GM12878 (cell line): ENCODE results near the gene IKZF1. TPM values are rescaled to one million over a fixed set of nuclear protein-coding genes. Genes with fewer than 3 reads are reported as not detected.
A peak's percentile ranks its signal among the peaks of the same experiment; 100 is the strongest.

ENCODE experiments used
- ATAC-seq: fragments of 200-7000 bp; cut with Tn5 transposase; 3 replicates; pipeline ENCODE4 v1.9.1; 2020; ENCODE audit warnings: mild to moderate bottlenecking, moderate library complexity
- BruUV-seq: library from RNA; stranded (reverse); fragments of 400-500 nt; replicated peaks from 2 replicates; lab custom pipeline; 2021; lab: Mats Ljungman, UMichigan
- CTCF ChIA-PET: fragments of 300-600 bp; sonication (Branson Sonifier 250); formaldehyde crosslinking; extraction: SDS; loops from one replicate; lab custom pipeline; 2021; ENCODE audit warnings: inconsistent platforms; lab: Yijun Ruan, JAX
- POLR2A ChIA-PET: fragments of 350-600 bp; formaldehyde crosslinking; extraction: SDS; loops from one replicate; lab custom pipeline; 2021; ENCODE audit warnings: inconsistent platforms; lab: Charles Lee
- RAD21 ChIA-PET: fragments of 300-600 bp; sonication (Branson Sonifier 250); formaldehyde crosslinking; loops from one replicate; lab custom pipeline; 2023; ENCODE audit warnings: antibody characterized with exemption; ENCODE audit not compliant: unreplicated experiment; lab: Charles Lee
- SMC1A ChIA-PET: fragments of 300-600 bp; sonication (Branson Sonifier 250); formaldehyde crosslinking; loops from one replicate; lab custom pipeline; 2023; ENCODE audit not compliant: unreplicated experiment, uncharacterized antibody; lab: Charles Lee
- DNase-seq: peaks from one replicate; pipeline ENCODE4 v3.0.0-alpha.2; 2011; ENCODE audit warnings: low read depth, low spot score
- FAIRE-seq: peaks from 3 replicates; lab custom pipeline; 2011; peaks lifted over from hg19 to GRCh38; lab: Jason Lieb, UNC
- H2AFZ ChIP-seq: 2 replicates; pipeline ENCODE4 v1.6.0; 2011; ENCODE audit warnings: low read depth, low read length, control low read depth; ENCODE audit not compliant: control insufficient read depth
- H3K27ac ChIP-seq: 2 replicates; pipeline ENCODE4 v1.5.1; 2011; ENCODE audit warnings: control low read depth; ENCODE audit not compliant: control insufficient read depth, insufficient read depth
- H3K27me3 ChIP-seq, 2 experiments: replicated peaks in 1 of 2; 2 replicates each; pipeline versions ENCODE4 v1.6.0 to v1.6.1; 2011; ENCODE audit warnings: low read length in 1 of 2; ENCODE audit not compliant: control insufficient read depth in 2 of 2, insufficient read depth in 2 of 2
- H3K36me3 ChIP-seq, 2 experiments: 2 replicates each; pipeline ENCODE4 v1.5.1; 2011; ENCODE audit warnings: low read length in 1 of 2; ENCODE audit not compliant: control insufficient read depth in 2 of 2, insufficient read depth in 2 of 2
- H3K4me1 ChIP-seq: 2 replicates; pipeline ENCODE4 v1.6.1; 2011; ENCODE audit warnings: mild to moderate bottlenecking, low read length, moderate library complexity, mixed read lengths; ENCODE audit not compliant: control insufficient read depth, insufficient read depth
- H3K4me2 ChIP-seq: 2 replicates; pipeline ENCODE4 v1.6.0; 2011; ENCODE audit warnings: control low read depth; ENCODE audit not compliant: control insufficient read depth, insufficient read depth
- H3K4me3 ChIP-seq: fragments of 200-600 bp; sonication (generic); 2 replicates; pipeline ENCODE4 v1.5.1; 2016
- H3K79me2 ChIP-seq: 2 replicates; pipeline ENCODE4 v1.6.0; 2011; ENCODE audit warnings: low read length; ENCODE audit not compliant: control insufficient read depth, insufficient read depth
- H3K9ac ChIP-seq: 2 replicates; pipeline ENCODE4 v1.8.0; 2011; ENCODE audit warnings: low read length, control low read depth, mixed read lengths; ENCODE audit not compliant: control insufficient read depth, insufficient read depth
- H3K9me3 ChIP-seq: replicated peaks from 3 replicates; pipeline ENCODE4 v1.5.1; 2011; ENCODE audit warnings: mild to moderate bottlenecking, low read length; ENCODE audit not compliant: control insufficient read depth, insufficient read depth
- H4K20me1 ChIP-seq: 2 replicates; pipeline ENCODE4 v1.6.0; 2011; ENCODE audit not compliant: control insufficient read depth, insufficient read depth
- ASH2L ChIP-seq: fragments of 300-600, 200-600 bp; sonication (generic); IDR thresholded peaks from 2 replicates; pipeline ENCODE4 v1.6.1; 2017; ENCODE audit warnings: low read depth, mild to moderate bottlenecking, borderline replicate concordance
- BHLHE40 ChIP-seq, 2 experiments: fragments of 450-650 bp in 1 of 2; IDR thresholded peaks; 2 replicates each; pipeline ENCODE4 v1.6.1; 2011 to 2017; ENCODE audit warnings: low read depth in 2 of 2, borderline replicate concordance in 1 of 2, improper control_type of control experiment in 1 of 2, low read length in 1 of 2, mild to moderate bottlenecking in 1 of 2
- ELK1 ChIP-seq: IDR thresholded peaks from 2 replicates; pipeline ENCODE4 v1.6.1; 2012; ENCODE audit warnings: low read depth, low read length, improper control_type of control experiment
- FOS ChIP-seq: IDR thresholded peaks from 3 replicates; pipeline ENCODE4 v1.6.1; 2011; ENCODE audit warnings: borderline replicate concordance; ENCODE audit not compliant: insufficient read length; ENCODE audit errors: extremely low read depth
- HDGF ChIP-seq: fragments of 450-650 bp; IDR thresholded peaks from 2 replicates; pipeline ENCODE4 v1.6.1; 2016; ENCODE audit warnings: antibody characterized with exemption
- HSF1 ChIP-seq: fragments of 150-350 bp; IDR thresholded peaks from 2 replicates; pipeline ENCODE4 v1.6.1; 2014; ENCODE audit warnings: mild to moderate bottlenecking, low read depth, low read length
- IRF4 ChIP-seq: IDR thresholded peaks from 2 replicates; pipeline ENCODE4 v1.6.1; 2011; ENCODE audit warnings: low read depth, low read length
- MTA3 ChIP-seq: IDR thresholded peaks from 2 replicates; pipeline ENCODE4 v1.6.1; 2012; ENCODE audit warnings: low read length, inconsistent platforms, borderline replicate concordance
- NFYA ChIP-seq: IDR thresholded peaks from 2 replicates; pipeline ENCODE4 v1.6.1; 2011; ENCODE audit warnings: low read depth, mild to moderate bottlenecking, low read length, improper control_type of control experiment, borderline replicate concordance
- NKRF ChIP-seq: fragments of 450-650 bp; conservative IDR thresholded peaks from 2 replicates; pipeline ENCODE4 v1.6.1; 2017; ENCODE audit warnings: mild to moderate bottlenecking, moderate library complexity
- NR2C2 ChIP-seq: IDR thresholded peaks from 2 replicates; pipeline ENCODE4 v1.6.1; 2011; ENCODE audit warnings: borderline replicate concordance, low read depth; ENCODE audit not compliant: control insufficient read depth, insufficient read length
- POLR2AphosphoS2 ChIP-seq: IDR thresholded peaks from 2 replicates; pipeline ENCODE4 v1.6.1; 2011; ENCODE audit warnings: low read depth, mild to moderate bottlenecking, low read length, improper control_type of control experiment, moderate library complexity
- RAD21 ChIP-seq: IDR thresholded peaks from 2 replicates; pipeline ENCODE4 v1.6.1; 2011; ENCODE audit warnings: mild to moderate bottlenecking, low read depth, low read length, moderate library complexity; ENCODE audit not compliant: insufficient read depth
- RB1 ChIP-seq: fragments of 450-650 bp; formaldehyde crosslinking; IDR thresholded peaks from 2 replicates; pipeline ENCODE4 v1.6.1; 2017; ENCODE audit warnings: mild to moderate bottlenecking, borderline replicate concordance
- SMAD5 ChIP-seq: IDR thresholded peaks from 2 replicates; pipeline ENCODE4 v1.6.1; 2016; ENCODE audit warnings: antibody characterized with exemption, low read depth
- SUPT20H ChIP-seq: IDR thresholded peaks from 2 replicates; pipeline ENCODE4 v1.6.1; 2011; ENCODE audit warnings: low read depth, mild to moderate bottlenecking, low read length, moderate library complexity, borderline replicate concordance; ENCODE audit not compliant: control insufficient read depth
- WGBS: methylation state at CpG from one replicate; pipeline ENCODE4 v1.1.6; 2016; ENCODE audit warnings: low lambda C conversion rate; ENCODE audit not compliant: insufficient replicate concordance, insufficient coverage; ENCODE audit errors: missing lambda C conversion rate; 5-methylcytosine and 5-hydroxymethylcytosine counted together
- in situ Hi-C: fragments of 300-500 bp; cut with MboI; formaldehyde crosslinking; loops from 9 replicates; pipeline ENCODE4 v1.14.3; 2018; ENCODE audit warnings: mixed read lengths
- intact Hi-C: fragments of 100-400 bp; cut with micrococcal nuclease; formaldehyde crosslinking; loops from one replicate; pipeline ENCODE4 v1.14.2; 2022; ENCODE audit not compliant: unreplicated experiment
- polyA plus RNA-seq, 11 experiments: library from polyadenylated mRNA; depleted of rRNA in 4 of 11; unstranded in 6 of 11; stranded (reverse) in 5 of 11; fragments of >200 nt; fragmentation: Nextera tagmentation in 4 of 11; fragmentation: Illumina TruSeq in 1 of 11; extraction: Ambion mirVana in 4 of 11; extraction: Trizol in 1 of 11; gene quantifications; 1 replicate in 1 of 11; 2 replicates in 10 of 11; pipeline versions ENCODE4 v1.2.1 to v1.2.3, GENCODE V29; 2011 to 2016; ENCODE audit warnings: inconsistent platforms in 2 of 11, missing spikeins in 2 of 11, low read depth in 1 of 11
- total RNA-seq, 4 experiments: library from RNA; depleted of rRNA in 3 of 4; stranded (reverse); fragments of >200 nt in 3 of 4; fragmentation: Illumina TruSeq in 1 of 4; extraction: Trizol in 1 of 4; gene quantifications; 2 replicates each; pipeline versions ENCODE4 v1.2.1 to v1.2.3, GENCODE V29; 2013 to 2021

IKZF1 gene
- total and polyA plus RNA-seq, 10 of the 15 experiments (the other 5 are each of a cell fraction or from before 2014, with no cell fraction given): 27.2 to 125 (median 71.6) TPM

GRCh38 chr7:50310361-50310760 lies 5.8 kb downstream of the IKZF1 start (continued):
- no peak for TF ChIP-seq NKRF
- TF ChIP-seq MTA3: no peak
- TF ChIP-seq HSF1: 0 out of 2 replicates have a peak, but pooled peaks have one; percentile 45
- no peak for TF ChIP-seq HDGF
- TF ChIP-seq NFYA: no peak
- TF ChIP-seq IRF4: no peak

- H3K79me2 ChIP-seq: peaks cover 97% of the 10 kb centered on the region
- no peaks in the 10 kb centered on the region for H3K9me3 ChIP-seq
- no peaks in the 10 kb centered on the region for H4K20me1 ChIP-seq
- POLR2A ChIA-PET: interaction anchor here (0.7 to 12.6 kb wide), 9 partner anchors 9 to 166 kb away, joined by 3 to 165 read pairs (median 5); no protein-coding TSS in a partner anchor
- H3K9ac ChIP-seq: peak overlapping the region; percentile 50; the same call in 1 of the 2 replicates
- RAD21 ChIA-PET: interaction anchor here (0.6 to 13.0 kb wide), 18 partner anchors 8 to 168 kb away, joined by 3 to 293 read pairs (median 16); no protein-coding TSS in a partner anchor
- SMC1A ChIA-PET: interaction anchor here (0.8 to 12.9 kb wide), 16 partner anchors 12 to 168 kb away, joined by 3 to 356 read pairs (median 40); no protein-coding TSS in a partner anchor
- DNase-seq (no peak), FAIRE-seq (no peak), ATAC-seq (no peak)
- in situ Hi-C loops (no loop called here), intact Hi-C loops (no loop called here)
- H3K27ac ChIP-seq: peak overlapping the region; percentile 67
- no peak overlapping the region for H2AFZ ChIP-seq
- peak overlapping the region; percentile 71 for H3K4me2 ChIP-seq
- H3K36me3 ChIP-seq: no peaks in the 10 kb centered on the region
- no TSS peak for BruUV-seq
- 0% methylated on average over 1 of the region's 1 CpG for WGBS
- H3K4me3 ChIP-seq: peak overlapping the region; percentile 71
- H3K27me3 ChIP-seq: no peaks in the 10 kb centered on the region
- CTCF ChIA-PET: interaction anchor here (0.8 to 14.5 kb wide), 18 partner anchors 9 to 168 kb away, joined by 3 to 250 read pairs (median 6); no protein-coding TSS in a partner anchor
- peaks cover 35% of the 10 kb centered on the region for H3K4me1 ChIP-seq
- no peak for TF ChIP-seq RAD21
- TF ChIP-seq NR2C2: no peak
- no peak for TF ChIP-seq ELK1
- no peak for TF ChIP-seq SUPT20H
- TF ChIP-seq RB1: no peak
- TF ChIP-seq BHLHE40 (IDR thresholded peaks at IDR 0.05; ENCODE audit: borderline replicate concordance in 1 of 2, low read depth in 2 of 2, low read length in 1 of 2): no peak
- TF ChIP-seq POLR2AphosphoS2: no peak
- no peak for TF ChIP-seq ASH2L
- TF ChIP-seq SMAD5: no peak
- TF ChIP-seq FOS: no peak
Observed at GRCh38 chr7:50310956-50311355, 6.4 kb downstream of the IKZF1 start.
